Suppressor macrophage (primary cell): ENCODE data around the gene CLEC4C.

Experiments
- DNase-seq, 4 experiments: peaks; one replicate each; pipeline ENCODE4 v3.0.0-alpha.2; 2020 to 2022

CLEC4C gene

DNA sequence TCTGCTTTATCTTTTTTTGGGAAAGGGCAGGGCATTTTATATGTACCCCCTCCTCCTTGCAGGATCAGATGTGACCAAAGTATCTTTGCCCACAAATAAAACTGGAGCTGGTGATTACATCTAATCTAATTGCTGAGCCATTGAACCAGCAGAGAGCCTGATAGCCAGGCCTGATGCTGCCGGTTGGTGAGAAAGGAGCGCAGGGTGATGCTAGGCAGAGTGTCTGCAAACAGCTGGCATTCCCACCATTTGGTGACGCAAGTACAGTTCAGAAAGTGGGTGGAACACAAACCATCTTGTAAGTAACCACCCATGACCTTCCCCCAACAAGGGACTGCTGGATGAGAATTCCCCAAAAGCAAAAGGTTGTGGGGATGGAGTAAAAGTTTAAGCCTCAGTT is 23.2 kb downstream of the CLEC4C start:
- no peak for DNase-seq

GRCh38 chr12:7719946-7720730 is 27.0 kb downstream of the CLEC4C start:
- peak; percentile 8 to 60 (median 32) for DNase-seq

DNA sequence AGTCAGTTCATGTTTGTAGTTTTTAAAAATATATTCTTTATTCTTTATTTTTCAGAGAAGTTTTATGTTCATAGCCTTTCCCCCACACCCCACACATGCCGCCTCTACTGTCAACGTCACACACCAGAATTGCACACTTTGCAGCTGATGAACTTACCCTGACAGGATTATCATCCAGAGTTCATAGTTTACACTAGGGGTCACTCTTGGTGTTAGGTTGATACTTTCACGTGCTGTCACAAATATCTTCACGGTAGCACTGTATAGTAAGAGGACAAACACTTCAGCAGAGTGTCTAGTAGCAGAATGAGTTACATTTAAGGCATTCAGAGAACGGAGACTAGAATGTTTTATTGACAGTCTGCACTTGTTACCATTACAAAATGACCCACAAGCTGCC is 30.8 kb downstream of the CLEC4C start:
- peak; percentile 59 to 65 (median 62) for DNase-seq

- no peak for DNase-seq
Observed at GRCh38 chr12:7712841-7713442, 34.2 kb downstream of the CLEC4C start.

GRCh38 chr12:7711133-7711532 is 36.0 kb downstream of the CLEC4C start, which contains the start of gene DPPA3:
Gene DPPA3 (plus strand): TSS chr12:7711433. CDS start chr12:7711571, 138 bp downstream.
- no peak for DNase-seq

DNA sequence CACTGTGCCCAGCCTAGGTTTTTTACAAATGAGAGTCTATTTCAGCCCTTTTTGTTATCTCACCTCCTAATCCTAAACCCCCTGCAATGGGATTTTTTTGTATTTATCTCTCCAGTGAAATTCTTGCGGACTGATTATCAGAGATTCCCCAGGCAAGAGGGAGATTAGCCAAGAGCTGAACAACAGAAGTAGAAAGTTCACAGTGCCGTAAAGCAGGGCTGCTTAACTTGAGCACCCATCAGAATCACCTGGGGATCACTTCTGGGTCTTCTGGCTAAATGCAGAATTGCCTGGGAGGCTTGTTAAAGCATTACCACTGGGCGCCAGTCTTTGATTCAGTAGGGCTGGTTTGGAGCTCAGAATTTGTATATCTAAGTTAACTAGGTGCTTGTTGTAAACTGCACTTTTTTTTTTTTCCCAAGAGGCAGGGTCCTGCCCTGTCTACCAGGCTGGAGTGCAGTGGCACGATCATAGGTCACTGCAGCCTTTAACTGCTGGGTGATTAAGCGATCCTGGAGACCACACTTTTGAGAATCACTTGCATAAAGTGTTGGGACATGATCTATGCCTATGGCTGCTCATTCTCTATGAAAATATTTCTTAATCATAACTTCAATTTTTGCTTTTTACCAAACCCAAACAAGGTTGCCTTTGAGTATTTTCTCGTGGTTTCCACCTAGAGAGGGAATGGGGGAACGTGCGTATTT is 37.1 kb downstream of the CLEC4C start:
- DNase-seq: no peak

DNA sequence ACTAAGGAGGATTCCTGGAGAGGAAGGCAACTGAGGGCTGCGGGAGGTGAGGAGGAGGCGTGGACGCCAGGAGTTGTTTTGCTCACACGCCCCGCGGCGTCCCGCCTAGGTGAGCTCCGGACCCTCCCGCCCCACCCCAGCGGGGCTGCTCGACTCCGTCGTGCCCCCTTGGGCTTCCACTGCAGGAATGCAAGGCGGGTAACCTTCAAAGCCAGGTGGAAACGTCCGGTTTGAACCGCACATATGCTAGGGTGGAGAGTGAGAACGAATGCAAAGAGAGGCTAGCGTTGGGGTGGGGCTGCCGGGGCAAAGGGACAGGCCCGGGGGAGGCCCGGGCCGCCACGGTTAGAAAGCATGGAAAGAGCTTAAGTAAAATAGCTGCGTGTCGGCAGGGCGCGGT is 41.3 kb downstream of the CLEC4C start:
- no peak for DNase-seq

GRCh38 chr12:7695566-7696197 is 51.5 kb downstream of the CLEC4C start, which contains the start of gene GDF3:
Gene GDF3 (minus strand): TSS chr12:7695775. CDS start chr12:7695728, 47 bp downstream.
- peak; percentile 52 to 74 (median 58) for DNase-seq

- DNase-seq: no peak
Observed at GRCh38 chr12:7695237-7695560, 52.0 kb downstream of the CLEC4C start.

DNA sequence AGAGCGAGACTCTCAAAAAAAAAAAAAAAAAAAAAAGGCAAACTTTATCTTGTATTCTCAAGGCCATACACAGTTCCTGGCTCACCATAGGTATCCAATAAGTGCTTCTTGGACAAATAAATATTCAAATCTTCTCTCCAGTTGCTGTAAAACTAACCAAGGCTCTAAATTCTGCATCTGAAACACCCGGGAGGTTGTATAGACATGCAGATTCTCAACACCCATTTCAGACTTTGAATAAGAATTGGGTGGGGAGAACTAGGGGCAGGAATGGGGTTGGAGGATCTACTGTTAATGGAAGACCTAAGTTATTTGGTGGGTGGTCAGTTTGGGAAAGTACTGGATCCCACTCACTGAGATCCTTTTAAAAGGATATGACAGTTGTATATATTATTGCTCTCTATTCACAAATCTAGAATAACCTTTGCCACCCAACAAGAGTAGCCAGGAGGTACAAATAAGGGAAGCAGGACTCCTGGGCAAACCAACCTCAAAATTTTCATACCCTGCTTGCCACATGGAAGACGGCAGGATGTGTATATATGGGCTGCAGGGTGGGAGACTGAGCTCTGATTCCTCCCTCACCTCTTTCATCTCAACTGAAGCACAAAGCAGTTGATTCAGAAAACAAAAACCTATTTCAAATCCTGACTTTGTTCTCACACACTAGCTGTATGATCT is 52.5 kb downstream of the CLEC4C start:
- no peak for DNase-seq

DNA sequence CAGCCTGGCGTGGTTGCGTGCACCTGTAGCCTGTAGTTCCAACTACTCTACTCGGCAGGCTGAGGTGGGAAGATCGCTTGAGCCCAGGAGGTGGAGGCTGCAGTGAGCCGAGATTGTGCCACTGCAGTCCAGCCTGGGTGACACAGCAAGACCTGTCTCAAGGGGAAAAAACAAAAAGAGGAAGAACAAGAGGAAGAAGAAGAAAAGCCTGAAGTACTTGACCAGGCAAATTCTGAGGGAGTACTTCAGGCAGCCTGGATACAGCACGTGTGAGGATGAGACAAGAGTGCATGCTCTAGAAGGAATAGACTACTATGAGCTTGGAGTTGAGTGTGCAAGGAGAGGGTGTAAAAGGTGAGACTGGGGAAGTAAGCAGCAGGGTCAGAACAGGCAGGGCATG is 53.4 kb downstream of the CLEC4C start:
- DNase-seq: peak; percentile 57 to 79 (median 68)

GRCh38 chr12:7681535-7681934 is 65.6 kb downstream of the CLEC4C start:
- DNase-seq: no peak
